Measurements from ENCODE around the gene ZNF28.
"Not testable (repeated sequence)": the region's sequence is repeated elsewhere in the genome, so short reads cannot be mapped to it uniquely, and the experiment has no call there.

Gene ZNF28

GRCh38 chr19:52756447-52756846 lies 65.0 kb downstream of the ZNF28 start:
- not testable (repeated sequence) for DNase-seq

GRCh38 chr19:52749780-52750179 lies 71.7 kb downstream of the ZNF28 start:
- DNase-seq: no peak

- DNase-seq: no peak
Measured at GRCh38 chr19:52748336-52748950, 73.0 kb downstream of the ZNF28 start.
